Epidermal melanocyte (primary cell): ENCODE results near the gene NMNAT2.

ENCODE experiments used
- DNase-seq: peaks from one replicate; pipeline ENCODE4 v3.0.0; 2011; ENCODE audit warnings: low spot score; ENCODE audit not compliant: insufficient read length

The NMNAT2 gene

DNA sequence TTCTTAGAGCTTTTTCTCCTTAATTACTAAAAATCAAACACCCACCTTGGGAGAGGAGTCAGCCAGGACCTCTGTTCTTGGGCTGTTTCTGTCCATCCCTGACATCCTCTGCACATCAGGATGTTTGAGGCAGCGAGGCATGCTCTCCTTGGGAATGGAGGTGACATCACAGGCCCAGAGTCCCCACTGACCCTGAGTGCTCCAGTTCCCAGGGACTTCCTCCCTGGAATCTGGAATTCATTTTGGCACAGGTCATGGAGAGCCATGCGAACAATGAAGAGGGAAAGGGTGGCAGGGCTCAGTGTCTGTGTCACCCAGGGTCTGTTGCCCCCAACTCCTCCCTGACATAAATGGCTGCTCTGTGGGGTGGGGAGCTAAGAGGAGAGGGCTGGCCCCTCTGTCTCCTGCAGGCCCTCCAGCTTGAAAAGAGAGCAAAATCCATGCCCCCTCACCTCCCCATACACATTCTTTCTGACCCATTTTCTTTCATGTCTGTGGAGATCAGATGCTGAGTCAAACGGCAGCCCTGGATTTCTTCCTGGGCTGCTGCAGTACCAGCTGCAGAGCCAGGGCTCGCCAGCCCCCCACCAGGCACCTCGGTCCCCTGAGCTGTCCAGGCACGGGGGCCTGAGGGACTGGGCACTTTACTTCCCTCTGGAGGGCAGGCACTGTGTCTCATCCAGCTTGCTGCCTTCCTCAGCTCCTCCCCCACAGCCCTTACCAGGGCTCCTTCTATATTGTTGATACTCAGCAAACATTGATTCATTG is 102.0 kb downstream of the NMNAT2 start:
- no peak for DNase-seq

DNA sequence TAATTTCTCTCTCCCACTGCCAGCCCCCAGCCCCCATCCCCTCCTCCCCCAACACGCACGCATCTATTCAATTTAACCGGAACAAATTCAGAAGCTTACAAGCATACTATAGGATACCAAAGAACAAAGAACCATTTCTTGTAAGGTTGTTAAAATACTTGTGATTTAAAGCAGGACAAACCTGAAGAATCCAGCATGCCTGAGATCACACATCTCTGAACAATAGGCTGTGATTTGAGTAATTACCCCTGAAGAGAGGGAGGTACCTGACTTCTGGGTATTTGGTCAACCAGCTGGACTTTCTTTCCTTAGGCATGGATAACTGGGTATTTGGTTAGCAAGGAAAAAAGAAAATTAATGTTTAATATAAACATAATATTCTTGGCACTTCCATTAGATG is 105.1 kb downstream of the NMNAT2 start:
- DNase-seq: no peak

DNA sequence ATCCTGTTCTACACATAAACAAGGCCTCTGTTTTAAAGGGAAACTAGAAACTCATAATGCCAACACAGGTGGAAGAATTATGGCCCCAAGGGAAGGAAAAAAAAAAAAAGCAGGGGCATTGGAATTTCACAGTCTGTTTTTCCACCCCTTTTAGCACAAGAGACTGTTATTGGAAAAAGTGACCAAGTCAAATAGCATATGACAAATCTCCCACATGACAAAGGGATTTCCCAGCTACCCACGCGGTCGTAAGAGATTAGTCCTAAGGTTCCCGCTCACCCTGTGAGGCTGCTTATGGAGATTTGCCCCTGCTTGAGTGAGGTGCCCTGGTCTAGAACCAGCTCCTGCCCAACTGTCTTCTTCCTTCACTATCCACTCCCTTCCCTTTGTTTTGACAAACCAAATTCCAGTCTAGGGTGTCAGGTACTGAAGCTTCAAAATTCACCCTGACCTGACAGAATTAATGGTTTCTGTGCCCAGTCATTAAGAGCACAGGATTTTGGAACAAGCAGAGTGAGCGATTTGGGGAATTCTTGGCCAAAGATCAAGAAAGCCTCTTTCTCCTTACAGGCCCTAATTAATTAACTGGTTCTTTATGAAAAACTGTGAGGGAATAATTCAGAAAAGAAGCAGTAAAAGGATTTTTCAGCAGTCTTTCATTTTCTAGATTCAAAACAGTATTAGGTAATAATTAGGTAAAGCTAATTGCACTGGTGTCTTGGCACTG is 107.3 kb downstream of the NMNAT2 start:
- no peak for DNase-seq

GRCh38 chr1:183308719-183309118 is 109.5 kb downstream of the NMNAT2 start:
- no peak for DNase-seq

- DNase-seq: no peak
These were observed 111.7 kb downstream of the NMNAT2 start for GRCh38 chr1:183306317-183307042.

DNA sequence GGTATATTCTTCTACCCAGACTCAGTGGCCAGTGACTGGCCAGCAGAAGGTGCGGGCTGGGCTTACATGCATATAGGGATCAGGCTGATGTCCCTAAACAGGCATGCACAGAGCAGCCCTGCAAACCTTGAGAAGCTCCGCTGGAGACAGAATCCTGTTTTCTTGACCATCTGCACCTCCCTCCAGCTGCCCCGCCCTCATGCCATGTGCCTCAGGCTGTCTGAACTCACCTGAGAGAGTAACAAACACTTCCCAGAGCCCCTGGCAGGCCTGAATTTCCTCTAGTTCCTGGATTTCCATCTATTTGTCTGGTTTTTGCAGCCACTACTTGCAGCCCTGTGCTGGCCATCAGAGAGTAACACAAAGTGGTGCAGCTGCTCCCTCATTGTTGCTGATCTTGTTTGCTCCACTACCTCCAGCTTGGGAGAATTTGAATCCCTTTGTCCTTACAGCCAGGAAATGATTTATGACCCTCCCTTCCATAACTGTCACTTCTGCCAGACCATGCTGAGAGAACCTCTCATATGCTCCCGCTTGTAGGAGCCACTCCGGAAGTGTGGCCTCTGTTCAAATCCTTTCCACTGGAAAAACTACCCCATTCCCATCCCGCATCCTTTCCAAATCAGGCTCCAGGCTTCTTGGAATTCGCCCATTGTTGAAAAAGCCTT is 113.6 kb downstream of the NMNAT2 start:
- DNase-seq: no peak

DNA sequence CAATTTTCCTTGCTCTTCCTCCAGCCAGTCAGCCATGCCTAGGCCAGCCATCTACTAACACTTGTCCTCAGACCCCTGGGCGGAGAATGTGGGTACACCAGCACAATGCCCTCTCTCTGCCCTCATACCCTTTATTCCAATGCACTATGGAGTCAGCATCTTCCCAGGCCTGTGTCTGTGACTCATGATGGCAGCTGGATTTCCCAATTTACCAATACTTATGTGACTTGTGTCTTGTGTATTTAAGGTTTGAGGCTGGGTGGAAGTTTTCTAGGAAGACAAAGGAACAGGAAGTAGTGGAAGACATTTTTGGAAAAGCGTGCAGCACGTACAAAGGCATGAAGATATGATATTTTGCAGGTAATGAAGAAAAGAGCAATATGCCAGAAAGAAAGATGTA is 114.3 kb downstream of the NMNAT2 start:
- no peak for DNase-seq

GRCh38 chr1:183303323-183303645 is 114.9 kb downstream of the NMNAT2 start:
- DNase-seq: no peak

DNA sequence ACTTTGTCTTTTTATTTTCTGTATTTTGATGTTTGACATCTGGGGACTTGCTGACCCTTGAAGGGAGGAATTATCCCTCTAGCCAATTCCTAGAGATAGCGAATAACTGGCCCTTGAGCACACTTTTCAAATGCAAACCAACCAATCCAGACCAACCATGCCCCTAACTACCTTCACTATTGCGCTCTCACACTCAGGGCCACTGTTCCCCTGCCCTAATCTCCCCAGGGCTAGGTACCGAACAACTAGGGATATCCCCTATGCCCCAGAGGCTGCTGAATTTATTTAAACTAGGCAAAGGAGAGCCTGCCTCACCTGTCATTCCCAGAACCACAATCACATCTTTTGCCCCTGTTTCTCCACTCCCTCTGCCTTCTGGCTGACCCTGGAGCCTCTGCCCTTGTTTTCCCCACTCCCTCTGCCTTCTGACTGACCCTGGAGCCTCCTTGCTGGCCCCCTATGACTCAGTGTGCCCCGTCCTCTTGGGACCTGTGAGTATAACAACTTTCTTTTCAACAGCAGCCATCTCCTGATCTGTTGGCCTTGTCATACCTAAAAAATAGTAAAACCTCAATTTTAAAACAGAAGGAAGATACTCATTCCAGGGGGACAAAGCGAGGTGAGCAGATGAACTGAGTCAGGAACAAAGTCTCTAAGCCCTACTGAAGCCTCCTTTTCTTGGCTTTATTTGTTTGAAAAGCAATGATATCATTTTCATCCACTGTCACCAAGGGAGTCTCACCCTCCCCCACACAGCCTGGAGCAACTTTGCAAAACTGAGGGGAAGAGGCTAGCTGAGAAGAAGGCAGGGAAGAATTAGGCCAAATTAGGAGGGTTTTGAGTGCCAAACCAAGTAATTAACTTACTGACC is 115.5 kb downstream of the NMNAT2 start:
- no peak for DNase-seq

- DNase-seq: no peak
These were observed 116.9 kb downstream of the NMNAT2 start for GRCh38 chr1:183301239-183301638.

GRCh38 chr1:183300828-183301227 is 117.4 kb downstream of the NMNAT2 start:
- DNase-seq: no peak

GRCh38 chr1:183300395-183300794 is 117.8 kb downstream of the NMNAT2 start:
- no peak for DNase-seq

DNA sequence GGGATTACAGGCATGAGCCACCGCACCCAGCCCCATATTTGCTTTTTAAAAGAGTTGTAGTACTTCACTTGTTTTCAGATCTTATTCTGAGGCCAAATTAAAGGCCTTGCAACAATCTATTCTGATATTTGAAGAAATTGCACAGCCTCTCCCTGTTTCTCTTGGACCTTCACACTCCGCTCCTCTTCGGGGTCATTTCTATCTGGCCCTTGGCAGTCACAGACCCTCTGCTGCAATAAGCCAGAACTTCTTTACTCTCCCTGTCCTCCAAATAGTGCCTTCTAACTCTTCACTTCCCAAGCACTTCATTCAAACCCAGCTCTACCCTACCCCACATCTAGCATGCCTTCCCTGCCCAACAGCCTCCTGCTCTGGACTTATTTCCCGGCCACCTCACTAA is 121.4 kb downstream of the NMNAT2 start:
- no peak for DNase-seq

- no peak for DNase-seq
These were observed 122.7 kb downstream of the NMNAT2 start for GRCh38 chr1:183295521-183295920.

DNA sequence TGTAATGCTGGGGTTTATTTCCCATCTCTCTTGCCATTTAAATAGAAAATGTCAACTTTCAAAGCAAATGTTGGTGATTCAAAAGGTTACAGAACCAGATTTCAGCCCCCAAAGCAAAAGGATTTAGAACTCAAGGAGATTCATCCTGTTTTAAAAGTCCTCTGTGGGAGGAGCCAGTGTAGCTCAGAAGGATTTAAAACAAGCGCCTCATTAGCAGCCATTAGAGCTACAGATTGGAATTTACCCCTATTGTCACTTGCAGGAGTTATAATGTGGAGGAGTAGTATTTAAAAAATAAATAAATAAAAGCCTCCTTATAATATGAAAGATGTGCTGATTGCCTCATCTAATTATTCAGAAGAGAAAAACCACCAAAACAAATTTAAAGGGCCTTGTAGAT is 124.3 kb downstream of the NMNAT2 start:
- DNase-seq: no peak

DNA sequence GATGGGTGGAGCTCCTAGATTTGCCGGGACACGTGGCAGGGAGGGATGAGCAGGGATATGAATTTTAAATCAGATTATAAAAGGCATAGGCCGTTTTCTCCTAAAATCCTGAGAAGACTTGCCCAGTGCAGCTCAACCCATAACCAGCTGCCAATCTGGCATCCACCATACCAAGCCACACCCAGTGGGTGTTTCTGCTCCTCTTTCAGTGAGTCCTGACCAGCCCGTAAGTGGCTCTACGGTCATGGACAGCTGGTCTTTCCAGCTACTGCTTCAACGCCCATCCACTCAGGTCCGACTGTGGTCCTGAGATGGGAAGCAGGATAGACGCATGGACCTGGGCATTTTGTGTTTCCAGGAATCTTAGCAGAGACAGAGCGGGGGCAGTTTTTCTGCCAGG is 124.9 kb downstream of the NMNAT2 start:
- no peak for DNase-seq

DNA sequence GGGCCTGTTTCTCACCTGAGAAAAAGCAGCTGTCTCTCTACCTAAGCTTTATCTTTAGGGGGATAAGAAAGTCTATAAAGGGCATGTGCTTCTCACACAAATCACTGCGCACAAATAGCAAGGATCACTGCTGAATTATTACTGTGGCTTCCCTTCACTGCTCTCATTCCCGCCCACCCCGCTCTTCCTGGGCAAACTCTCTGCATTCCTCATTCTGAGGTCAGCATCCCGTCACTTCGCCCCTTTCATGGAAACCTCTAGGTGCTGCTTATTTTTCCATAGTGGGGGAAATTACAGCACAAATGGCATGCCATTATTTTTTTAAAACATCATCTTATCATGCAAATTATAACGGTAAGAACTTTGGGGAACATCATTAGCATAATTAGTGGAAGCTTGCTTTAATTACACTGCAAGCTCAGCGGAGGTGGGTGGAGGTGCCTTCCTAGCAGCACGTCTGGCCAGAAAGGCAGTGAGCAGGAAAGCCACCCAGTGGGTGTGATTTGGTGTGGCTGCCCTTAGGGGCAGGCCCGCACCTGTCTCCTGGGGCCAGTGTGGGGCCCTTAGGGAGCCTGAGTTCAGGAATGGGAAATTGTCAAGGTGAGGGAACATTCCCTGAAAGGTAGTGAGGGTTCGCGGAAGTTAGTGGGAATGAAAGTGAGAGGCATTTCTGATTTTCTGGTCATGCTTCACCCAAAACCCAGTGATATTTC is 126.2 kb downstream of the NMNAT2 start:
- DNase-seq: no peak

DNA sequence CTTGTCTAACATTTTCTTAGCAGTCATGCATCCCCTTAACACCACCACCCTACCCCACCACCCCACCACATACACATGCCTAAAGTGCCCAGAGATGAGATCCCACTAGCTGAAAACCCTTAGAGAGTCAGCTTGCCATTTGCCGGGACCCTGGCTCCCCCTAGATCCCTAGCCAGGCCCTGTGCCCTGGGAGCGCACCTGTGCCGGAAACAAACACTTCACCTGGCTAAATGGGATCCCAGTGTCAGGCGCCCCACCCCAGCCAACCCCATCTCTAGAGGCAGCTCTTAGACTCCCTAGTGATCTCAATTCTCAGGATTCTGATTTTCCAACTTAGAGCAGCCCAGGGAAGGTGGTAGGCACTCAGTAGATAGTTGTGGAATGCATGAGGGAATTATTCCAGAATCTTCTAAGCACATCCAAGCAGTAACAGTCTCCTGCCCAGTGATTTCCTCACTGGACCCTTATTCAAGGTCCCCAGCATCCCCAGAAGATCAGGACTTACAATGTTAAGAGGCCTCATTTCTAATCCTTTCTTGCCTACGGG is 126.9 kb downstream of the NMNAT2 start:
- no peak for DNase-seq

DNA sequence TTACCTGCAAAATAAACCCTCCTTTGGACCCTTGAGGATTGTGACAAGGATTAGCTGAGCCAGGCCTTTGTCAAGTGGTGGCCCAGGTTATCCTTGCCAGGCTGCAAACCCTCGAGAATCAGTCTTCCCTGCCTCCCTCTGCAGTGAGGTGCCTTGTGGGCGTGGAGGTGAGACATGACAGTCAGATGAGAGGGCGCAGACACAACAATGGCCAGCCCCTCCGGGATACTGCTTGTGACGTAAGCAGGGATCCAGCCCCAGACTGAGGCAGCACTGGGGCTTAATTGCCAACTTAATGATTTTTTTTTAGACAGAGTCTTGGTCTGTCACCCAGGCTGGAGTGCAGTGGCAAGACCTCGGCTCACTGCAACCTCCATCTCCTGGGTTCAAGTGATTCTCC is 127.6 kb downstream of the NMNAT2 start:
- no peak for DNase-seq

DNA sequence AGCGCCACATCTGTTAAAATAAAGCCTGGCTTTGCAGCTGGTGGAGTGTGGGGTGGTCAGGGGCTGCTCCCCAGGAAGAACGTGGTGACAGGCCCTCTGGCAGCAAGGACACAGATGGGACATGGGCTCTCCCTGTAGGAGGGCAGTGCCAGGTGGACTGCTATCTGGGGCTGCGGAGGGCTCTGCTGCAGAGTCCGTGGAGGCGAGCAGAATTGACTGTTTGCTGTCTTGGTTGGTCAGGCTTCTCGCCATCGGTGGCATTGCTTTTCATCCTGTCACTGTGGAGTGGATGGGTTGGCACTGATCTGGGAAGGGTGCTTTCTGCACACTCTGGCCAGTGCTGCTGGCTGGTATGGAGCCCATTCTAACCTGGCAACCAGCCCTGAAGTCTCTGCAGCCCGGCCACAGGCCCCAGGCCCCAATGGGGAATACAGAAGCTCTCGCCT is 129.1 kb downstream of the NMNAT2 start:
- DNase-seq: no peak
